ENCODE results near the gene ZC3H10.

The ZC3H10 gene

DNA sequence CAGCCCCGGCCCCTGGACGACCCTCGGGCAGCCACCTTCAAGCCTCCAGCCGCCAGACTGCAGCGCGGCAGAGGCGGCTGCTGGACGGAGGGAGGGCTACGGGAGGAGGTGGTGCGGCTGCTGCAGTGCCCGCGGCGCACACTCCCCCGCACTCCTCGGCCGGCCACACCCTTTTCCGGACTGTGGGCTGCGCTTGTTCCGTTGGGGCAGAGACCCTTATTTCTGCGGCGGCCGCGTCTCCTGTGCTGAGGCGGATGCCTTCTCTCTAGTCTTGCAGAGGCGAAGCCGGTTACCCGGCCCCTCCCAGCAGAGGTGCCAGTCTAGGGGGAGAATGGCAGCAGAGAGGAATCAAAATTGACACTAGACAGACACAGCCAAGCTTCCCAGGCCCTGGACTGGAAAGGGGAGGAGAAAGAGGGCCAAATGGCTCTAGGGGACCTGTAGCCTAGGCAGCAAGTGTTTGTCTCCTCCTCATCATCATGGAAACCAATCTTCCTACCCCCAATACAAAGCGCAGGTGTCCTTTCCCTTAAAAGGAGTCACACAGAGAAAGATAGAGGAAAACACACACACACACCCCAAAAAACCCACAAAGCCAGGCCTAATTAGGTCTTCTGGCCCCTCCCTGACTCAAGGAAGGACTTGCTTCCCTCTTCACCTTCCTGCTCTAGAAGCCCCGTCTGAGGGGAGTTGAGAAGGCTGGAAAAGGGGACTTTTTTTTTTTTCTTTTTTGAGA is 11.3 kb downstream of the ZC3H10 start:
- H3K4me3 ChIP-seq (ENCODE audit: low read depth in 1 of 2, low read length in 2 of 2): peak overlapping the region; percentile 92 to 94

GRCh38 chr12:56129942-56130495 is 12.0 kb downstream of the ZC3H10 start:
- Histone ChIP-seq H3K27me3 (ENCODE audit: low read depth, low read length) (no peaks in the 10 kb centered on the region), H3K9me3 (ENCODE audit: control insufficient read depth in 1 of 2, low read length in 2 of 2) (no peaks in the 10 kb centered on the region), H3K4me1 (ENCODE audit: control insufficient read depth in 1 of 2, insufficient read depth in 2 of 2, low read length in 2 of 2) (peaks cover 18 to 36% of the 10 kb centered on the region in 2 donors), H3K36me3 (ENCODE audit: control insufficient read depth in 1 of 2, insufficient read depth in 2 of 2, low read length in 2 of 2) (peaks cover 37 to 41% of the 10 kb centered on the region in 2 donors), H3K4me3 (ENCODE audit: low read depth in 1 of 2, low read length in 2 of 2) (peak overlapping the region; percentile 11 to 94), H3K27ac (ENCODE audit: low read length) (peak overlapping the region; percentile 60)

More for the DNA sequence above, 11.3 kb downstream of the ZC3H10 start:
- H3K9me3 ChIP-seq (ENCODE audit: control insufficient read depth in 1 of 2, low read length in 2 of 2): no peaks in the 10 kb centered on the region
- H3K36me3 ChIP-seq (ENCODE audit: control insufficient read depth in 1 of 2, insufficient read depth in 2 of 2, low read length in 2 of 2): peaks cover 32 to 37% of the 10 kb centered on the region in 2 donors
- H3K4me1 ChIP-seq (ENCODE audit: control insufficient read depth in 1 of 2, insufficient read depth in 2 of 2, low read length in 2 of 2): peaks cover 18 to 41% of the 10 kb centered on the region in 2 donors
- no peaks in the 10 kb centered on the region for H3K27me3 ChIP-seq (ENCODE audit: low read depth, low read length)
- peak overlapping the region; percentile 76 for H3K27ac ChIP-seq (ENCODE audit: low read length)

DNA sequence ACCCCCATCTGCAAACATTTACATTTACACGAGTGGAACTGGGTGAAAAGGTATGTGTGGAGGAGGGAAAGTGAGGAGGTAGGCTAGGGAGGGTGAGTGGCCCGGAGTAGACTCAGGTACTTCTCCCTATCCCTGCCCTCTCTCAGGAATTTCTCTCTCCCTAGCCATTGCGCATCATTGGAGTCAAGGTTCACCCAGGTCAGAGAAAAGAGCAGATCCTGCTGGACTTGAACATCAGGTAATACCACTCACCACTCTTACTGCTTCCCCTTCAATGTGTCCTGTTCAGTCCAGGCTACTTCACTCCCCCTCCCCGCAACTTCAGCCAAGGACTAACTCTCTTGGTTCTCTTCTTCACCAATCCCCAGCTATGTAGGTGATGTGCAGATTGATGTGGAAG is 12.8 kb downstream of the ZC3H10 start:
- H3K9me3 ChIP-seq (ENCODE audit: control insufficient read depth in 1 of 2, low read length in 2 of 2): no peaks in the 10 kb centered on the region
- no peak overlapping the region for H3K4me3 ChIP-seq (ENCODE audit: low read depth in 1 of 2, low read length in 2 of 2)
- peaks cover 39 to 45% of the 10 kb centered on the region in 2 donors for H3K36me3 ChIP-seq (ENCODE audit: control insufficient read depth in 1 of 2, insufficient read depth in 2 of 2, low read length in 2 of 2)
- H3K4me1 ChIP-seq (ENCODE audit: control insufficient read depth in 1 of 2, insufficient read depth in 2 of 2, low read length in 2 of 2): peaks cover 17 to 28% of the 10 kb centered on the region in 2 donors
- no peak overlapping the region for H3K27ac ChIP-seq (ENCODE audit: low read length)
- no peaks in the 10 kb centered on the region for H3K27me3 ChIP-seq (ENCODE audit: low read depth, low read length)

- Histone ChIP-seq H3K9me3 (ENCODE audit: control insufficient read depth in 1 of 2, low read length in 2 of 2) (no peaks in the 10 kb centered on the region), H3K27me3 (ENCODE audit: low read depth, low read length) (no peaks in the 10 kb centered on the region), H3K4me3 (ENCODE audit: low read depth in 1 of 2, low read length in 2 of 2) (no peak overlapping the region), H3K27ac (ENCODE audit: low read length) (no peak overlapping the region), H3K4me1 (ENCODE audit: control insufficient read depth in 1 of 2, insufficient read depth in 2 of 2, low read length in 2 of 2) (peaks cover 0 to 5% of the 10 kb centered on the region in 2 donors), H3K36me3 (ENCODE audit: control insufficient read depth in 1 of 2, insufficient read depth in 2 of 2, low read length in 2 of 2) (peaks cover 65 to 82% of the 10 kb centered on the region in 2 donors)
These were observed 16.8 kb downstream of the ZC3H10 start for GRCh38 chr12:56134897-56135296.

GRCh38 chr12:56137853-56138571 is 19.9 kb downstream of the ZC3H10 start:
- no peak overlapping the region for H3K27ac ChIP-seq (ENCODE audit: low read length)
- no peaks in the 10 kb centered on the region for H3K27me3 ChIP-seq (ENCODE audit: low read depth, low read length)
- no peaks in the 10 kb centered on the region for H3K9me3 ChIP-seq (ENCODE audit: control insufficient read depth in 1 of 2, low read length in 2 of 2)
- H3K36me3 ChIP-seq (ENCODE audit: control insufficient read depth in 1 of 2, insufficient read depth in 2 of 2, low read length in 2 of 2): peaks cover 65 to 82% of the 10 kb centered on the region in 2 donors
- no peak overlapping the region for H3K4me3 ChIP-seq (ENCODE audit: low read depth in 1 of 2, low read length in 2 of 2)
- peaks cover 0 to 6% of the 10 kb centered on the region in 2 donors for H3K4me1 ChIP-seq (ENCODE audit: control insufficient read depth in 1 of 2, insufficient read depth in 2 of 2, low read length in 2 of 2)

GRCh38 chr12:56141946-56142784 is 24.1 kb downstream of the ZC3H10 start:
- no peak overlapping the region for H3K4me3 ChIP-seq (ENCODE audit: low read depth in 1 of 2, low read length in 2 of 2)
- no peaks in the 10 kb centered on the region for H3K27me3 ChIP-seq (ENCODE audit: low read depth, low read length)
- peaks cover 47 to 73% of the 10 kb centered on the region in 2 donors for H3K36me3 ChIP-seq (ENCODE audit: control insufficient read depth in 1 of 2, insufficient read depth in 2 of 2, low read length in 2 of 2)
- no peak overlapping the region for H3K27ac ChIP-seq (ENCODE audit: low read length)
- peaks cover 0 to 19% of the 10 kb centered on the region in 2 donors for H3K4me1 ChIP-seq (ENCODE audit: control insufficient read depth in 1 of 2, insufficient read depth in 2 of 2, low read length in 2 of 2)
- H3K9me3 ChIP-seq (ENCODE audit: control insufficient read depth in 1 of 2, low read length in 2 of 2): no peaks in the 10 kb centered on the region

GRCh38 chr12:56143217-56143616 is 25.2 kb downstream of the ZC3H10 start:
- Histone ChIP-seq H3K27ac (ENCODE audit: low read length) (no peak overlapping the region), H3K4me3 (ENCODE audit: low read depth in 1 of 2, low read length in 2 of 2) (no peak overlapping the region), H3K9me3 (ENCODE audit: control insufficient read depth in 1 of 2, low read length in 2 of 2) (no peaks in the 10 kb centered on the region), H3K36me3 (ENCODE audit: control insufficient read depth in 1 of 2, insufficient read depth in 2 of 2, low read length in 2 of 2) (peaks cover 37 to 63% of the 10 kb centered on the region in 2 donors), H3K4me1 (ENCODE audit: control insufficient read depth in 1 of 2, insufficient read depth in 2 of 2, low read length in 2 of 2) (peaks cover 0 to 21% of the 10 kb centered on the region in 2 donors), H3K27me3 (ENCODE audit: low read depth, low read length) (no peaks in the 10 kb centered on the region)

- Histone ChIP-seq H3K4me3 (ENCODE audit: low read depth in 1 of 2, low read length in 2 of 2) (no peak overlapping the region), H3K9me3 (ENCODE audit: control insufficient read depth in 1 of 2, low read length in 2 of 2) (no peaks in the 10 kb centered on the region), H3K27me3 (ENCODE audit: low read depth, low read length) (no peaks in the 10 kb centered on the region), H3K4me1 (ENCODE audit: control insufficient read depth in 1 of 2, insufficient read depth in 2 of 2, low read length in 2 of 2) (peaks cover 0 to 21% of the 10 kb centered on the region in 2 donors), H3K36me3 (ENCODE audit: control insufficient read depth in 1 of 2, insufficient read depth in 2 of 2, low read length in 2 of 2) (peaks cover 30 to 56% of the 10 kb centered on the region in 2 donors), H3K27ac (ENCODE audit: low read length) (no peak overlapping the region)
These were observed 25.8 kb downstream of the ZC3H10 start for GRCh38 chr12:56143870-56144269.

DNA sequence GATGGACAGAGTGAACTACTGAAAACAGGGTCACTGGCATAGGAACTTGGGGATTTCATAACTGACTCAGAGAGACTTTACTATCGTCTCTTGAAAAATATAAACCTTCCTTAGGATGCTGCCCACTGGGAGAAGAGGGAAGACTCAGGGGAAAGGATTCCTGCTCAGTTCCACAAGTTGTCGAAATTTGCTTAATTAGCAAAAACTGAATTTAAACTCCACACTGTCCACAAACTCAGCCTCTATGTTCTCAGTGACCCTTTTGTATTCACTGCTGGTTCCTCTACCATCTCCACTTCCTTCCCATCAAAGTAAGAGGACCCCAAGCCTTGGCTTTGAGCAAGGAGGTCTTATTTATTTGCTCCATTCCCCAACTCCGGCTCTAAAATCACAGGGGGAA is 27.2 kb downstream of the ZC3H10 start:
- Histone ChIP-seq H3K4me1 (ENCODE audit: control insufficient read depth in 1 of 2, insufficient read depth in 2 of 2, low read length in 2 of 2) (peaks cover 0 to 21% of the 10 kb centered on the region in 2 donors), H3K4me3 (ENCODE audit: low read depth in 1 of 2, low read length in 2 of 2) (no peak overlapping the region), H3K27ac (ENCODE audit: low read length) (no peak overlapping the region), H3K36me3 (ENCODE audit: control insufficient read depth in 1 of 2, insufficient read depth in 2 of 2, low read length in 2 of 2) (peaks cover 30 to 43% of the 10 kb centered on the region in 2 donors), H3K9me3 (ENCODE audit: control insufficient read depth in 1 of 2, low read length in 2 of 2) (no peaks in the 10 kb centered on the region), H3K27me3 (ENCODE audit: low read depth, low read length) (no peaks in the 10 kb centered on the region)

DNA sequence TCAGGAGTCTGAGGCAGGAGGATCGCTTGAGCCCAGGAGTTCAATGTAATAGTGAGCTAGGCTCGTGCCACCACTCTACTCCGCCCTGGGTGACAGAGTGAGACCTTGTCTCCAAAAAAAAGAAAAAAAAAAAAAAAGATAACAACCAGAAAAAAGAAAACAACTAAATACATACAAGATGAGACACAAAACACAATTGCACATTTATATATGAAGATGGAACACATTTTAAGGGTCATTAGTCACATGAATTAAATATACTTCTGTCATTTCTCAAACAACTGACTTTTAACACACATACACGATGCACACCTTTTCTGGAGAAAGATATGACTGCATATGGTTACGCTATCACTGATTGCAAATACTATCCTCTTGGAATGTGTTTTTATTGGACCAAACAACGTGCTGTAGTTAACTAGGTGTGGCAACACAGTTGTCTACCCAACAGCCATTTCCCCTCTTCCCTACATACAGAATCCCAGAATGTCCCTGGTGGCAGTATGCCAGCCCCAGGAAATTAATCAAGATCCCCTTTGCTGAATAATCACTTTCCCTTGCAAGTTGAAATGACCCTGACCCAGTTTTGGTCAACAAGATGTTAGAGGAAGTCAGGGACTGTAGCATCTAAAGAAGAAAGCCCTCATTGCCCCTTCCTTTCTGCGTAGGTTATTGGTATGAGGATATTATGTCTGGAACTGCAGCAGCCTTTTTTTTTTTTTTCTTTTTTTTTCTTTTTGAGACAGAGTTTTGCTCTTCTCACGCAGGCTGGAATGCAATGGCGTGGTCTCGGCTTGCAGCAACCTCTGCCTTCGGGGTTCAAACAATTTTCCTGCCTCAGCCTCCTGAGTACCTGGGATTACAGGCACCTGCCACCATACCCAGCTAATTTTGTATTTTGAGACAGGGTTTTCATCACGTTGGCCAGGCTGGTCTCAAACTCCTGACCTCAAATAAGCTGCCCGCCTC is 28.7 kb downstream of the ZC3H10 start:
- peaks cover 6 to 29% of the 10 kb centered on the region in 2 donors for H3K4me1 ChIP-seq (ENCODE audit: control insufficient read depth in 1 of 2, insufficient read depth in 2 of 2, low read length in 2 of 2)
- H3K27me3 ChIP-seq (ENCODE audit: low read depth, low read length): no peaks in the 10 kb centered on the region
- H3K36me3 ChIP-seq (ENCODE audit: control insufficient read depth in 1 of 2, insufficient read depth in 2 of 2, low read length in 2 of 2): peaks cover 21 to 34% of the 10 kb centered on the region in 2 donors
- H3K27ac ChIP-seq (ENCODE audit: low read length): no peak overlapping the region
- no peaks in the 10 kb centered on the region for H3K9me3 ChIP-seq (ENCODE audit: control insufficient read depth in 1 of 2, low read length in 2 of 2)
- no peak overlapping the region for H3K4me3 ChIP-seq (ENCODE audit: low read depth in 1 of 2, low read length in 2 of 2)

Data from muscle layer of duodenum (tissue), 2 donors.